Dedifferentiated amniotic fluid mesenchymal stem cell (primary cell): ENCODE data around the gene MEPE.

Experiments
- DNase-seq: peaks from one replicate; pipeline ENCODE4 v3.0.0-alpha.2; 2016; ENCODE audit errors: extremely low spot score

The MEPE gene

GRCh38 chr4:87832669-87833068, at the start of gene MEPE:
Gene MEPE (plus strand): TSS chr4:87832969. CDS start chr4:87834715, 1,746 bp downstream.
- DNase-seq = no peak

GRCh38 chr4:87783781-87784180, 49.0 kb upstream of the MEPE start:
- no peak for DNase-seq

DNA sequence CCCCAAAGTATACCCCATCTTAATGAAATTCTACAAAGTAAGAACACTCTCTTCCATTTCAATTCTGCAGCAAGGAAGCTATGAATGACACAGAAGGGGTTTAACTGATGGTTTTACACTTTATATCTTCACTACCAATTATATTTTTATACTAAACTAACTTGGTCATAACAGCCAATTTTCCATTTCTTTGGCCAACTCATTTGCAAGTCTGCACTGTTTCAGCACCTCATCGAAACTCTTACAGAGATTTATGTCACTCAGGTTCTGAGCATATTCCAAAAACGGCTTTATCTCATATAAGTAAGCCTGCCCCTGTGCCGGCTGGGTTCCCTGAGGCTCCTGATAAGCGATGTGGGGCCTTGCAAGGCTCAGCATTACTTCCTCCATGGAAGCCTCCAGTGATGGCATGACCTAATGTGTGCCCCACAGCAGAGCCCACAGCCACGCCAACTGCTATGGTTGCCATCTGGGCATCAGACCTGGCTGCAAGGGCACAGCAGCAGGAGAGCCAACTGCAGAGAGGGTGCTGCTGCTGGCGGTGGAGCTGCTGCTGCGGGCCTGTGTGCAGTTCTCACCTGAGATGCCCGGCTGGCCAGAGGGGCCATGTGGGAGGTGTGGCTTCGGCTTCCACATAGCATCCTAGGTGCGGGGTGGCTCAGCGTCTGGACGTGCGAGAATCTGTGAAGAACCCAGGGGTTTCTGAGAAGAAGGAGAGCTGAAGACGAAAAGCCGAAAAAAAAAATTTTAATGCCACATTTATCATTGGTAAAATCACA, 46.8 kb upstream of the MEPE start:
- DNase-seq = no peak

DNA sequence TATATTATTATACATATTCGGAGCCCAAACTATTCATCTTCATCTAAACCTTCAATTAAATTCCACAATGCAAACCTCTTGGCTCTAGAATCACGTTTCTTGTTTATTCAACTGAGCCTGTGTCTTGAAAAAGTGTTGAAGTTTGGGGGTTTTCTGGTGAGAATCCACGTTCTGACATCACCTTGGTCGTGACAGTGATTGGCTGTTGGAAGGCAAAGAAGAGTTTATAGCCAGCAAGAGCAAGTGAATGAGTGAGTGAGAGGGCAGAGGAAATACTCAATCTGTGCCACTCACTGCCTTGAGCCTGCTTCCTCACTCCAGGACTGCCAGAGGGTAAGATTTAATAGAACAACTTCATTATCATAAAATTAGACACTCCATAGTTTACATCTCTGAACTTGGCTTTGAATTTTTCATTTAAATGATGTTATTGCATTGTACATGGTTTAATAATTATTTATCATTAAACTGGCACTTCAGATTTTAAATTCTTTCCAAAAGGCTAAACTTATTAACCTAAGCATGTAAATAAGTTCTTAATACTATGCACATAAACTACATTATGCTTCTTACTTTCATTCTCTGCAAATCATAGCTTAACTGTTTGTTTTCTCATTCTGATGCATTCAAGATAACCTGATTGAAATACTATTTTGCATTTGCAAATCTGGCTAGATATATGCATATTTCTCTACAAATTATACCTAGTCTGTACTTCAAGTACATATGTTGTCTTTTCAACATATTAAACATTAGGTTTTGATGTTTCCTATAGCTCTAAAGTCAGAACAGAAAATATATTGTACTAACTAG, 33.3 kb upstream of the MEPE start, which contains the start of gene IBSP:
IBSP (plus strand) TSS at position 254 of the 813 bp plus-strand sequence. CDS start 2,808 bp downstream, outside the sequence.
- no peak for DNase-seq

- no peak for DNase-seq
These were observed 29.9 kb upstream of the MEPE start for GRCh38 chr4:87802858-87803257.

GRCh38 chr4:87803421-87803820, 29.3 kb upstream of the MEPE start:
- no peak for DNase-seq

DNA sequence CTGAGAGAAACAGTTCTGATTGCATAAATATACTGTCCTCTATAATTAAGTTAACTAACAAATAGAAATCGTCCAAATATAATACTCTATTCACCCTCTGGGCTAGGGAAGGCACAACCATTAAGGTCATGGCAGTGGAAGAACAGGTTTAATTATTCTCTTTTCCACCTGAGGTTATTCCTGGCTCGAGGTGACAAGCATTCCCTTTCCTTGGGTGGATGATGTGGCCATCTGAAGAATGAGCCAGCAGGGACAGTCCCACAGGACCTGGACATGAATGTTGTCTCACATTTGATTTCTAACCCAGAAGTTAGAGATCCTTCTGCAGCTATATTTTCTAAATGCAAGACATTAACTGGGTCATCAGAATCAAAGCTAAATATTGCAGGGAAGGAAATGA, 27.9 kb upstream of the MEPE start:
- DNase-seq = no peak

DNA sequence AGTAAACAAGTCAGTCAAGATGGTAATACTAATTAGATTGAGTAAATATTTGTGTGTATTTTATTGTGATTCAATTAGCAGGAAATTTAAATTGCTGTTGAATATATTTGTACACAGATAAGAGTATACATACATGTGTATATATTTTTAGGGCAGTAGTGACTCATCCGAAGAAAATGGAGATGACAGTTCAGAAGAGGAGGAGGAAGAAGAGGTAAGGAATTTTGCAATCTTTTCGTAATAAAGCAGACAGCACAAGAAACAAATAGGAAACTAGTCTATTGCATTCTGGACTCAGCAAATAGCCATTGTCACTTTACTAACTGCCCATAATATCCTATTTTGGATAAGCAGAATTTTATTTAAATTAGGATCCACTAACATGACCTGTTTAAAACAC, 26.8 kb upstream of the MEPE start:
- DNase-seq = no peak

DNA sequence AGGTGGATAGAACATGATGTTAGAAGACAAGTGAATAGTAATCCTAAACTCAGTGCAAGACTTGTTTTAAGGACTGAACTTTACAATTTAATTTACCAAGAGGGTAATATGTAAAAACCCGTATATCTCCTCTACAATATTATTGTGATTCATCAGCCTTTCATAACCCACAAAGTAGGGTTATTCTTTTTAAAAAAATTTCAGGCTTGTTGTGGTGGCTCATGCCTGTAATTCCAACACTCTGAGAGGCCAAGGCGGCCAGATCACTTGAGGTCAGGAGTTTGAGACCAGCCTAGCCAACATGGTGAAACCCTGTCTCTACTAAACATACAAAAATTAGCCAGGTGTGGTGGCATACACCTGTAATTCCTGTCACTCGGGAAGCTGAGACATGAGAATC, 26.2 kb upstream of the MEPE start:
- DNase-seq = no peak

DNA sequence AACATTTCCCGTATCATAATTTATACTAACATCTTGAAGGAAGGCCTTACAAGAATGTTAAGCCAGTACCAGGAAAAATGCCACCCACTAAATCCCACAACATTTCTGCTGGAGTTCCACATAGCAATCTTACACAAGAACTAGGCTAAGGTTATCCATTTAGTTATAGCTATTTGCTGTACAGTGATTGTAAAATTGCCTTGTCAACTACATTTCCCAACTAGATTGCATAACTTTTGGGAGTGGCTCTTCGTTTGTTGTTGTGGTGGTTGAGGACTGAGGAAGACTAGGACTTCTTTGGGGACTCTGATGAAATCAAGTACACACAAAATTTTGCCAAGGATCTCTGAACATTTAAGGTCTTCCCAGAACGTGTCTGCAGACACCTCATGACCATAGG, 25.4 kb upstream of the MEPE start:
- DNase-seq = no peak

- DNase-seq = no peak
These were observed 20.8 kb upstream of the MEPE start for GRCh38 chr4:87811977-87812376.

GRCh38 chr4:87819281-87819919, 13.4 kb upstream of the MEPE start:
- DNase-seq = no peak

DNA sequence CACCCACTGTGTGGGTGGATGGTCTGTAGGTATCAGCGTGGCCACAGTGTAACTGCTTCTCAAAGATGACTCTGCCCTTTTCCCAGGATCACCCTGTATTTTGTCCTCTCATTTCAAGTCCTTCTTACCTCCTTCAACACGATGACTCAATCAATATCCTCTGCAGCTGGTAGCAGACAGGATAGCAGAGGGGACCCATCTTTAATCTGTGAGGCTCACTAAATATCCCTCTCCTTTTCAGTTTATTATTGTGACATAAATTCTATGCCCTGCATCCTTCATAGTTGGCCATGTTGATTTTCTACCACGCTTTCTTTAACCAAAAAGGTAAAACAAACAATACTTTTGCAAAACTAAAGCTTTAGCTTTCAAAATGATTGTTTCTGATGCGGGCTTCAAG, 9.6 kb upstream of the MEPE start:
- no peak for DNase-seq

GRCh38 chr4:87823724-87824123, 9.0 kb upstream of the MEPE start:
- DNase-seq = no peak

DNA sequence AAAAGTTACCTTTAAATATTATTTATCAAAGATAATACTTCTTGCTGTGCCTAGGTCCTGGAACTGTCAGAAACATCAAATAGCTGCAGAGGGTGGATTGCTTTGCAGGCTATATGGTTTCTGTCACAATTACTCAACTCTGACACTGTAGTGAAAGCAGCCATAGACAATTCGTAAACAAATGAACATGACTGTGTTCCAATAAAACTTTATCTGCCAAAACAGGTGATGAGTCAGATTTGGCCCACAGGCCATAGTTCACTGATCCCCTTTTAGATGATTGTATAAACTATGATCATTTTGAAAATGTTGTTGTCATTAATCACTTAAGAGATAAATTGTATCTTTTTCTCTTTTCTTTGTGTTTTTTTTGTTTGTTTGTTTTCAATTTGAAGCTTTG, 8.4 kb upstream of the MEPE start:
- DNase-seq = no peak

GRCh38 chr4:87834401-87834800, 1.6 kb downstream of the MEPE start:
- DNase-seq = no peak

- no peak for DNase-seq
These were observed 2.4 kb downstream of the MEPE start for GRCh38 chr4:87835197-87835596.

GRCh38 chr4:87835743-87836142, 3.0 kb downstream of the MEPE start:
- no peak for DNase-seq

- DNase-seq = no peak
These were observed 5.4 kb downstream of the MEPE start for GRCh38 chr4:87838205-87838604.

DNA sequence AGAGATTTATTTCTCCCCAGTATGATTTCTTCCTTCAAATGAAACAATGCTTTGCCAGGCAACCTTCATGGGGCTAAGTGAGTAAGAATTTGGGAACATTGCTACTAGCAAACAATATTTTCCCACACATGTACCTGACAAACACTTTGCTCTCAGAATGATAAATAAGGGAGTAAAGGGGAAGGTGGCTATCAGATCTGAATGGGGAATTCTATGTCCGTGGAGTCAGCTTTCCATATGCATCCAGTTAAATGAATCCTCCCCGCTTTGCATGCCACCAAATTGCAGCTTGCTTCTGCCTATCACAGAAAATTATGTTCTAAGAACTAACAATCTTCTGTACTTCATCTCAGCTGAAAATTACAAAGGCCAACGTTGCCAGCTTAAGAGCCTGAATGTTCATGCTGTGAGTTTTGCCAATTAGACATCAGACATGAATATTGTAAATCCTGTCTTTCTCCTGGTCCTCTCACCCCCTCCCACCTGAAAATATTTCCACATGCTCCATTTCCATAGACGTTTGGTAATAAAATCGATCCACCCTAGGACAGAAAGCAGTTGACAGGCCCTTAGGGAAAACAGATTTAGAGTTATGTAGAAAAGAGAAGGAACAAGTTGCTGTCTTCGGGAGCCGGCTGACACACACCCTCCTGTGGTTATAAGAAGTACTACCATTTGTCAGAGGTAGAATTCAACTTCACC, 6.3 kb downstream of the MEPE start:
- DNase-seq = peak; percentile 50

GRCh38 chr4:87839592-87839946, 6.8 kb downstream of the MEPE start:
- no peak for DNase-seq

DNA sequence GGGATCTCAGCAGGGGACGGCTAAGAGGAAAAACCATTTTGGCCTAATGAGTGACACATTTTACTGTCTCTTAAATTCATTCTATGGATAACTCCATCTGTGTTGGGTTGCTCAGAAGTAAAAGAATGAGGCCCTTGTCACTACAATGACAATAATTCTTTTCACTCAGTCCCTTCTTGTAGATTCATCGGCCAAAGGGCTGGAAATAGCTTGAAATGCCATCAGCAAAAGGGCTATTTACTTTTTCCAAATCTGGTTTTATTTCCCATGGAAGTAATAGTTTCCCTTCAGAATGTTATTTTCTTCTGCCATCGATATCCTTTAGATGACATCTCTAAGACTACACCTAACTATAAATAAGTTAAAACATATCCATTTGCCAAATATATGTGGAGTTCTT, 7.4 kb downstream of the MEPE start:
- DNase-seq = no peak
